AG08395 (cell line): ENCODE measurements around the gene INPP5E.
"Not testable (repeated sequence)": the region's sequence is repeated elsewhere in the genome, so short reads cannot be mapped to it uniquely, and the experiment has no call there.

Experiments
- DNase-seq: peaks from one replicate; pipeline ENCODE4 v3.0.0; 2012; ENCODE audit warnings: mixed read lengths, low spot score

The INPP5E gene

DNA sequence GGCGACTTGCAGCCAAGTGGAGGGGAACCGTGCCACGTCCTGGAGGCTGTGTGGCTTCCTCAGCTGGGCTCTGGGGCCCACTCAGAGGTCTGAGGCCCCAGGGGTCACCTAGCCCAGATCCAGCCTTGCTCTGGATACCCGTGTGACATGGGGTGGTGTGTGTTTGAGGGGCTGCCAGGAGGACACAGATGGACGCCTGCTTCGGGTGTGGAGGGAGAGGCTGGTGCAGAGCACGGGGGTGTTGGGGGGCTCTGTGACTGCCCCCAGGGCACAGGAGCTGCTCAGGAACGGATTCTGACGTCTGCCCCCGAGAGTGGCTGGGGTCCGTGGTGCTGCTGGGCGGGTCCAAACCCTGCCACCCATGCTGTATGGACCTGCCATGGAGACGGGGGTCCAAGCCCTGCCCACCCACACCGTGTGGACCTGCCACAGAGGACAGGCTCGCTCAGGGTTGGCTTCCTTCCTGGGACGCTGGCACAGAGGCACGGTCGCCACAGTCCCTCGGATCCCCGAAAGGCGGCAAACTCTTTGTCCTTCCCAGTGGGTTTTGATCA is 10.5 kb downstream of the INPP5E start:
- DNase-seq, result no peak

DNA sequence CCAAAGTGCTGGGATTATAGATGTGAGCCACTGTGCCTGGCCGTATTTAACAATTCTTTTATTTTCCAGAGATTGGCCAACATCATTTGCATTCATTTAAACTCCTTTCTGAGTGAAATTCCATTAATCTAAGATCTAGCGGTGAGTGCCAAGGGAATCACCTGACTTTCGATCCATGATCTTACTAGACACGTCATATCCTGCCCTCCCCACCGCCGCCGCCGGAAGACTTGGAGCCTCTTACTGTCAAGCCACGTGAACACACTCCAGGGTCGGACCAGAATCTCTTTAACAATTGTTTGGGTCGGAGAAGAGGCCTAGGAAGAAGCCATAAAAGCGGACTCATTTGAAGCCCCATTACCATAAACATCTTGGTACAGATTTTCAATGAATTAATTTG is 12.9 kb downstream of the INPP5E start:
- no peak for DNase-seq

DNA sequence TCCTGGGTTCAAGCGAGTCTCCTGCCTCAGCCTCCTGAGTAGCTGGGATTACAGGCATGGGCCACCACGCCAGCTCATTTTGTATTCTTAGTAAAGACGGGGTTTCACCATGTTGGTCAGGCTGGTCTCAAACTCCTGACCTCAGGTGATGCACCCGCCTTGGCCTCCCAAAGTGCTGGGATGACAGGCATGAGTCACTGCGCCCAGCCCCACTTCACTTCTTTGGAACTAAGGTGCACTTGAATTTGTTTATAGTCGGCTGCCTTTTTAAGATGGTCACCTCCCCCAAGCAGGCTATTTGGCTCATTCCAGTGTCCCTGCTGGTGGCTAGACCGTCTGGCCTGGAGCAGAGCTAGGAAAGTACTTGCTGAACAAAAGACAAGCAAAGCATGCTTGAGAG is 14.3 kb downstream of the INPP5E start:
- DNase-seq, result not testable (repeated sequence)

DNA sequence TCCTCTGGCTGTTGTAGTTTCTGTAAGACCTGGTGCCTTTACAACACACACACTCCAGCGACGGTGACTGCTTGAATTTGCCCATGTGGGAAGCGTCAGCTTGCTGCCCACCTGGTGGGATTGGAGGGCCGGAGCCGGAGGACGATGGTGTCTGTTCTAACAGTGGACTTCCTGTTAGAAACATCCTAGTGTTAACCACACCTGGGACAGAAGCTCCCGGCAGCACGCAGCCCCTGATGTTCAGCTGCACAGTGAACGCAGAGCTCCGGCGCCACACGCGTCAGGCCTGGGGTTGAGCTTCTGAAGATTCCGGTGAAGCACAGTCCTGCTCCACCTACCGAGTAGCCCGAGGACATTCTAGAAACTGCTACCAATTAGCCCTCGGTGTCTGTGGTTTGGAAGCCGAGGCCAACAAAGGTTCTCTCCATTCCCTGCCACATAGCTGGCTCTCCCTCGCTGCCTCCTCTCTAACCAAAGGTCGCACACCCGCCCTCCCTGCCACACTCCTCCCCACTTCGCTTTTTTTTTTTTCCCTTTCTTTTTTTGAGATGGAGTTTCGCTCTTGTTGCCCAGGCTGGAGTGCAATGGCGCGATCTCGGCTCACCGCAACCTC is 14.8 kb downstream of the INPP5E start:
- no peak for DNase-seq

DNA sequence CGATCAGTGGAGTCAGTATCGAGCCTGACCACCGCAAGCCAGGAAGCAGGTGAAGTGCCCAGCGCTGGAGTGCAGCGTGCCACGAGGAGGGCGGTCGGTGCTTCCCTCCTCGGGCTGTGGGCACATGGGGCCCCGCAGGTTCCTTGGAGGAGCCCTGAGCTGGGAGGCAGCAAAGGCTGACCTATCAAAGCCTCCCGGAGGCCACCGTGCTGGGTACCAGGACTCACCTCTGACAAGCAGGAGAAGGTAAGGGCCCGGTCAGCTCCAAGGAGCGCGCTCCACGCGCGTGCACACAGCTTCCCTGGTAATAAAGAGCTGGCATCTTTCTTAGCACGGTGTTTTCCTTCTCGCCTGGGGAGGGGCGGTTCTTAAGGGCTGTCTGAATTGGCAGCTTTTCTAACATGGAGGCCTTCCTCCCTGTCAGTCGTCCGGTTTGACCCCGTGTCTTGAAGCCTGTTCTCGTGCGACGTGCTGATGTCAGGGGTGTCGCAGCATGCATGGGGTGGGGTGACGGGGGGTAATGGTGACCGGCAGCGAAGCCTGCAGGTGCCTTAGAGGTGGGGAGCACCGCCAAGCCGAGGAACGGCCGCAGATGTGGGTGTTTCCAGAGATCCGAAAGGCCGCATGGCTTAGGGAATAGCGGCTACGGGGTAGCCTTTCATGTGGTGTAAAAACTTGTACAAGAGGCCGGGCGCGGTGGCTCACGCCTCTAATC is 16.1 kb downstream of the INPP5E start:
- no peak for DNase-seq

DNA sequence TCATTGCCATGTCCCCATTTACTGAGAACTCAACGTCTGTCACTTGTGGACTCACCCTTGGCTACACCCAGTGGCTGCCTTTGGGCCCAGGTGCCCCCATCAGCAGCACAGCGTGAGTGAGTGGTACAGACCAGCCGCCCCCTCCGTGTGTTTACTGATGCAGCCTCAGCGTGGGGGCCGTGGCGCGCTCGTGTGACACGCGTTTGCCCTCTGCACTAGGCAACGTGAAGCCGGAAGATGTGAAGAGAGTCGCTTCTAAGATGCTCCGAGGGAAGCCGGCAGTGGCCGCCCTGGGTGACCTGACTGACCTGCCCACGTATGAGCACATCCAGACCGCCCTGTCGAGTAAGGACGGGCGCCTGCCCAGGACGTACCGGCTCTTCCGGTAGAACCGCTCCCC is 16.8 kb downstream of the INPP5E start:
- DNase-seq, result no peak

DNA sequence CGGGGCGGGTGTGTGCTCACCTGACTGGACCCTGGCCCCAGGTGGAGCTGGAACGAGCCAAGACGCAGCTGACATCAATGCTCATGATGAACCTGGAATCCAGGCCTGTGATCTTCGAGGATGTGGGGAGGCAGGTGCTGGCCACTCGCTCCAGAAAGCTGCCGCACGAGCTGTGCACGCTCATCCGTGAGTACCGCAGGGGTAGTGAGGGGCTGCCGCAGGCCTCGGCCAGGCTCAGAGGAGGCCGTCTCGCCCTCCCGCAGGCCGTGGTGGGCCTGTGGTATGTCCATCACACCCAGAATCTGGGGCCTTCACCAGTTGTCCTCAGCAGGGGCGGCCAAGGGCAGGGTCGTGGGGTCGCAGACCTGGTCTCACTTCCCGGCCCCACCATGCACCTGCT is 17.9 kb downstream of the INPP5E start:
- DNase-seq, result no peak

DNA sequence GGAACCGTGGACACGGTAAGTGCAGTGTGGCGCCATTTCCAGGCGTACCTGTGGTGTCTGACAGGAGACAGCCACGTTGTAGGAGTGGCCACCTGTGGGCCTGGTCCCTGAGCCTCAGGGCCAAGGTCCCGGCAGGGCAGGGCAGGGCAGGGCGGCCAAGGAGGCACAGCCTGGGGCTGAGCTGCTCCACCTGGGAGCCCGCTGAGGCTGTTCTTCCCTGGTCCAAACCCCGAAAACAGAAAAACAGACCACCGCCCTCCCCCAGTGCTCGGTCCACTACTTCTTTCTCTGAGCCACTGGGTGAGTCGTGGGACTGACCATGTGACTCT is 20.6 kb downstream of the INPP5E start:
- no peak for DNase-seq

DNA sequence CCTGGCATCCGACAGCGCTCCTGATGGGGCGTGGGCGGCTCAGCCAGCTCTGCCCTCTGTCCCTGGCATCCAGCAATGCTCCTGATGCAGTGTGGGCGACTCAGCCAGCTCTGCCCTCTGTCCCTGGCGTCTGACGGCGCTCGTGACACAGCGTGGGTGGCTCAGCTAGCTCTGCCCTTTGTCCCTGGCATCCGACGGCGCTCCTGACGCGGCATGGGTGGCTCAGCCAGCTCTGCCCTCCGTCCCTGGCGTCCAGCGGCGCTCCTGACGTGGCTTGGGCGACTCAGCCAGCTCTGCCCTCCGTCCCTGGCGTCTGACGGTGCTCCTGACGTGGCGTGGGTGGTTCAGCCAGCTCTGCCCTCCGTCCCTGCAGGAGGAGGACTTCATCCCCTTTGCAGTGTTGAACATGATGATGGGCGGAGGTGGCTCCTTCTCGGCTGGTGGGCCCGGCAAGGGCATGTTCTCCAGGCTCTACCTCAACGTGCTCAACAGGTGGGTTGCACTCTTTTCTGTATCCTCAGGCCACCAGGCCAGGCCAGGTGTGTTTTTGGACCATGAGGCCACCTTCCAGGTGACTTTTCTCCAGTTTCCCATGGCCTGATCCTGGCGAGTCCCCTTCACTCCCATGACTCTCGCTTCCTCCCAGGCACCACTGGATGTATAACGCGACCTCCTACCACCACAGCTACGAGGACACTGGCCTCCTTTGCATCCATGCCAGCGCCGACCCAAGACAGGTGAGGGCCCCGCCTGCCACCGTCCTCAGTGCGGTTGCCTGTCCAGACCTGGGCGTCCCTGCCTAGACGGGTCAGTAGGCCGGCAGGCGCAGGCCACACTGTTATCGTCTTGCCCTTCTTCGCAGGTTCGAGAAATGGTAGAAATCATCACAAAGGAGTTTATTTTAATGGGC is 21.2 kb downstream of the INPP5E start:
- DNase-seq, result no peak

DNA sequence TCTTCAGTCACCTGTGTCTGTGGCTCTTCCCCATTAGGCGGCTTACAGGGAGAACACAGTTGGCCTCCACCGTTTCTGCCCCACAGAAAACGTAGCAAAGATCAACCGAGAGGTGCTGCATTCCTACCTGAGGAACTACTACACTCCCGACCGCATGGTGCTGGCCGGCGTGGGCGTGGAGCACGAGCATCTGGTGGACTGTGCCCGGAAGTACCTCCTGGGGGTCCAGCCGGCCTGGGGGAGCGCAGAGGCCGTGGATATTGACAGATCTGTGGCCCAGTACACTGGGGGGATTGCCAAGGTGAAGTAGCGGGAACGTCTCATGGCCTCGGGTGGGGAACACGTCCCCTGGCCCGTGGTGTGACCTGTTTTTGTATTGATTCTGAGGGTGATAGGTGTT is 22.7 kb downstream of the INPP5E start:
- DNase-seq, result no peak

DNA sequence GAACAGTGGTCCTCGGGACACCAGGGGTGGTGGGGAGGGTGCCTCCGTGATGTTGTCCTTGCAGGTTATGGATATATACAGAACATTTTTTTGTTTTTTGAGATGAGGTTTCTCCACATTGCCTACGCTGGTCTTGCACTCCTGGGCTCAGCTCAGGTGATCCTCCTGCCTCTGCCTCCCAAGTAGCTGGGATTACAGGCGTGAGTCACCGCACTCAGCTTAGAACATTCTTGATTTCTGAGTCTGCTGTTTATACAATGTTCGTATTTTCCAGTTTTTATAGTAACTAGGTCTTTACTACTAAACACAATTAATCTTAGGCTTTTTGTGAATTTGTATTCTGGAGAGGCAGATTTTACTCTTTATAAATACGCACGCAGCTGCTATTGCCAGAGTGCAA is 23.2 kb downstream of the INPP5E start:
- DNase-seq, result no peak

DNA sequence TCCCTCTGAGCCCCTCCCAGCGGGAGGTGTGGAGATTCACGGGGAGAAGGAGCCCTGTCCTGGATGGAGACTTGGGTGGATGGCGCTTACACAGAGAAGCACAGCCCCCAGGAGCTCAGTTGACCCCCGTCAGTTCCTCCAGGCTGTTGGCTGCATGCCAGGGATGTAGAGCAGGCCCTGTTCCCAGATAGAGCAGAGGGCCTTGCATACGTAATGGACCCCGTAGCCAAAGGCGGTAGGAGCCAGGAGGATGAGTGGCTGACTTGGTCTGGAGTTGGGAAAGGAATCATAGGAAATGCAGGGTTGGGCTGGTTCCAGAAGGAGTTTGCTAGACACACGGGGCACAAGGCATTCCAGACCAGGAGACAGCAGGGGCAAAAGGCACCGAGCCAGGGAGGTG is 26.7 kb downstream of the INPP5E start:
- no peak for DNase-seq

DNA sequence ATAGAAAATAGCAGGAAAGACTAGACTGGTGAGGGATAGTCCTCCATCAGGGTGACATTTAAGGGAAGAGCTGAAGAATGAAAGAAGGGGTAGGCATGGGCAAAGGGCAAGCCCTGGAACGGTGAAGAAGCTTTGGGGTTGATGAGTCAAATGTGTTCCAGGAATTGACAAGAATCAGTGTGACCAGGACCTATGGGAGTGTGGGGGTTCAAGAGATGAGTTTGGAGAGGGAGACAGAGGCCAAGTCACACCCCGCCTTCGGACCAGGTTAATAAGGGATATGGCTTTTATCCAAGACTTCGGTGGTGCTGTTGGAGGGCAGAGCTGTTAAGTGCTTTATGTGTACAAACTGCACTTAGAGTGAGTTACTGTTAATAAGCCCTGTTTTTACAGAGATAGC is 28.3 kb downstream of the INPP5E start:
- no peak for DNase-seq

DNA sequence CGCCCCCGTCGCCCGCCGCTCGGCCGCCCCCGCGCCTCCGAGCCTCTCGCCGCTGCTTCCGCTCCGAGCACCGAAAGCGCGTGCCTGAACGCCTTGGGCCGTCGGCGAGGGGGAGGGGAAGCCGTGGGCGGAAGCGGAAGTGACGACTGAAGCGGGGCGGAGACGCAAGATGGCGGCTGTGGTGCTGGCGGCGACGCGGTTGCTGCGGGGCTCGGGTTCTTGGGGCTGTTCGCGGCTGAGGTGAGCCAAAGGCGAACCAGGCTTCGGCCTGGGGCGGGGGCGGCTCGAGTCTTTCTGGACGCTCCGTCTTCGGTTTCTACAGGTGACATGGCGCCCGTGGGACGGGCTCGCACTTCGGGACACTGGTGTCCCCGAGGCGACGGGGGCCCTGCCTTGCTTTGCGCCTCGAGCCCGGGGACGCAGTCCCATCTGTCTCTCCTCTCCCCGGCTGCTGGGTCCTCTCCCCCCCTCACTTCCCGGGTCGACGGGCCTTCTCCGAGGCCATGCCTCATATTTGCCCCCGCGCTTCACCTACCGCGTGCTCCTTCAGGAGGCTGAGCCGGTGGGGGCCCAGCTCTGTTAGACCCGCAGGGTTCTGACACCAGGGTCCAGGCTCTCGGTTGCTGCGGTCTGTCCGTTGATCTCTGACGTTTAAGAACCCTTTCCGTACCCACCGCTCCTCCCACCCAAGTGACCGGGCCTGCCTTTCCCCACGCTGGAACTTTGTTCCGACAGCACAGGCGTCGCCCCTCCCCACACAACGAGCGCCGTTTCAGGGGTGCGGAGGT is 29.0 kb downstream of the INPP5E start, which contains the start of the genes ENTR1 and PMPCA:
Gene ENTR1 (minus strand): TSS at position 115 of the 788 bp plus-strand sequence. CDS start 217 bp downstream, outside the sequence.
Gene PMPCA (plus strand): TSS at position 159 of the 788 bp plus-strand sequence. CDS start 11 bp downstream, at position 170.
- DNase-seq, result peak; percentile 99

DNA sequence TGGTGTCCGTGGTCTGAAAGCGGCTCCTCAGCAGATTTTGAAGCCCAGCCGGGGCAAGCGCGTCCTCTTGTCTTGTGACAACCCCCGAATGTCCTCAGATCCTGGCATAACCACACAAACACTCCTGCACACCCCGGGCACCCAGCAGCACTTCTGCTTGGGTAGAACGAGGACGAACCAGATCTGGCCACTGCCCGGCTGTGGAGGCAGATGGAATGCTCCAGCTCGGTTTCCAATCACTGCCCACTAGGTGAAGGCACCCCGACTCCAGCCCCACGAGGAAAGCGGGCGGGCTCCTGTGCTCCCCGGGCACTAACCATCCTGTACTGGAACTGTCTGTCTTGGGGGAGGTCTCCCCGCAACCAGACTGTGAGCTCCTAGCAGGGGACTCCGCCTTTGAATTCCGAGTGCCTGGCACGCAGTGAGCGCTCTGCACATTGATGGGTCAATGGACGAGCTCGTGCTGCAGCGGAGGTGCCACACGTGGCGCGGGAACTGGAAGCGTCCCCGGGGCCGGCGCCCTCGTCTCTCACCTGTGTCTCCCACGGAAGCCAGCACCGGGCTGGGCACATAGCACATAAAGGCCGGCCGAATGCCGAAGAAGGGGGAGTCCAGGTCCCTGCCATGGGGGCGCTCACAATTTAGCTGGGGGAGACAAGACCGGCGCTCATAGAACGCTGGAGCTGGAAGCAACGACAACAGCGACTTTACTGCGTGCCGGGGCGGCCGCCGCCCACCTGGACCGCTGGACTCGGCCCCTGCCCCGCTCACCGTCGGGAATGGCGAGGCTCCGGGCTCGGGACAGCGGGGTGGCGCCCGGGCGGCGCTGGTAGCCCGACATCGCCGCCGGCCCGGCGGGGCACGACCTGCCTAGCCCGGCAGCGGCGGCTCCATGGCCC is 29.8 kb downstream of the INPP5E start:
- peak; percentile 62 for DNase-seq

DNA sequence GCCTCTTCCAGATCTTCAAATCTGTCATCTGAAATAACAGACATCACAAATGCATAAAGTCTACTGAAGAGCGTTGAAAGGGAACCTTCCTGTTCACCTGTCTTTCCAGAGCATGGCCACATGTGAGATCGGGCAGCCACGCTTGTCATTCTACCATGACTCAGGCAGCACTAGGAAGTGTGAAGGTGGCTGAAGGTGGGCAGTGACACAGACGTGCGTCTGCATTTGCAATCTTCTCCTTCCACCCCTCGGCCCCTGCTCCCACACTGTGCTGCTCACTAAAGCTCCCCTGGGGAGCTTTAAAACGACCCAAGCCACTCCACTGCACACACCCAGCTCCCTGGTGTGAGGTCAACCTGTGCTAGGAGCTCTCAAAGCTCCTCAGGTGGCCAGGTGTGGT is 31.7 kb downstream of the INPP5E start:
- DNase-seq, result no peak

DNA sequence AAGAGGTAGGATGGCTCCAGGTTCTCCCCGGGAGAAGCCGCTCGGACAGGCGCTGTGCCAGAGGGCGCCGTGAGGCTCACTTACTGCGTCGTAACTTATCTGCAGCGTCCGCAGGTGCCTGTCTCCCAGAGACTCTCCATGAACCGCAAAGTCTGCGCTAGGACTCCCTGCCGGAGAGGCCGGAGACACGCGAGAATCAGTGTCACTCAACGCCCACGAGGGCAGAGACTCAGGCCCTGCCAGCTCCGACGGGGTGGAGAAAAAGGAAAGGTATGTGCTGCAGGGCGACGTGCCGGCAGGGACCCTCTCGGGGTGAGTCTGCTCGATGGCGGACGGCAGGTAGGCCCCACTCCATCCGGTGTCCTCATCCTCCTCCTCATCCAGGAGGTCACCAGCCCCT is 32.6 kb downstream of the INPP5E start:
- not testable (repeated sequence) for DNase-seq

DNA sequence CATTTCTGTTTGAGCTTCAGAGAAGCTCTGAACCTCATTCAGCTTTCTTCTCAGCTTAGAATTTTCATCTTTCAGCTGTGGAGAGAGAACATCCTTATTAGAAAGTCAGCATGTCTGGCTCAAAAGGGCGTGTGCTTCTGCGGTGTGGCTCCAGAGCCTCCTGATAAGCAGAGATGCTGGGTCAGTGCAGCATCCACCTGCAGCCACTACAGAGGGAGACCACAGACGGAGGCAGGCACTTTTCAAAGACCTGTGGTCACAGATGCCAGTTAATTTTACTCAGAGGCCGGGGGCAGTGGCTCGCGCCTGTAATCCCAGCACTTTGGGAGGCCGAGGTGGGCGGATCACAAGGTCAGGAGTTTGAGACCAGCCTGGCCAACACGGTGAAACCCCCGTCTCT is 33.7 kb downstream of the INPP5E start:
- not testable (repeated sequence) for DNase-seq

DNA sequence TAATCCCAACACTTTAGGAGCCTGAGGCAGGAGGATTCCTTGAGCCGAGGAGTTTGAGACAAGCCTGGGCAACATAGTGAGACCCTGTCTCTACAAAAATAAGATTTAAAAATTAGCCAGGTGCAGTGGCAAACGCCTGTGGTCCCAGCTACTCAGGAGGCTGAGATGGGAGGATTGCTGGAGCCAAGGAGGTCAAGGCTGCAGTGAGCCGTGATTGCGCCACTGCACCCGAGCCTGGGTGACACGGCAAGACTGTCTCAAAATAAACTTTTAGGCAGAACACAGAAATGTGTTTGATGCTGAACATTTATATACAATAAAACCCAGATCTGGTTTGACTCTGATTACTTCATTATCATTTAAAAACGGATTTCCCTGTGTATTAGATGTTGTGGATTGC is 34.2 kb downstream of the INPP5E start:
- no peak for DNase-seq

DNA sequence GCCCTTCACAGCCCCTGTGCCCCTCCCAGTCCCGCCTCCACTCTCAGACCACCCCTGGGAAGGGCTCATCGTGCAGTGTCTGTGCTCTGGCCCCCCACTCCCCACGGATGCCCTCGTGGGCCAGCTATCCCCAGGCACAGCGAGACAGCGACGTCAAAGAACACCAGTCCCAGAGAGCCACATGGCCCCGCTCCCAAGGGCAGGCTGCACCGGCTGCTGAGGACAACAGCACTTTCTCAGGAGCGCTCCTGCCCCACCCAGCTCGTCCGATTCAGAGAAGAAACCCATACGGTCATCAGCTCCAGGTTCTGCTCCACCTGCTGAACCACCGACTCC is 34.9 kb downstream of the INPP5E start:
- DNase-seq, result no peak
